Liver (tissue), 9 donors: ENCODE results near the gene GCNT1. TPM values are rescaled to one million over a fixed set of nuclear protein-coding genes. Genes with fewer than 3 reads are reported as not detected.
"Not testable (repeated sequence)": the region's sequence is repeated elsewhere in the genome, so short reads cannot be mapped to it uniquely, and the experiment has no call there.

Source experiments
- DNase-seq: peaks from one replicate; pipeline ENCODE4 v3.0.0-alpha.2; 2017; ENCODE audit warnings: low spot score
- H3K27ac ChIP-seq, 2 donors: one replicate each; pipeline ENCODE4 v1.7.0; 2013; ENCODE audit warnings: inconsistent platforms in 2 of 2, low read length in 2 of 2, control low read depth in 1 of 2, low read depth in 1 of 2, mild to moderate bottlenecking in 1 of 2
- H3K27me3 ChIP-seq, 4 donors: one replicate each; pipeline versions ENCODE4 v1.6.1 to v1.7.0; 2013; ENCODE audit warnings: low read length in 3 of 4, inconsistent platforms in 1 of 4, mild to moderate bottlenecking in 1 of 4, moderate library complexity in 1 of 4; ENCODE audit not compliant: control insufficient read depth in 4 of 4, insufficient read depth in 4 of 4
- H3K36me3 ChIP-seq, 4 donors: one replicate each; pipeline versions ENCODE4 v1.6.1 to v1.7.0; 2013; ENCODE audit warnings: low read length in 3 of 4, mild to moderate bottlenecking in 3 of 4, low read depth in 1 of 4, moderate library complexity in 1 of 4; ENCODE audit not compliant: control insufficient read depth in 4 of 4, insufficient read depth in 3 of 4
- H3K4me1 ChIP-seq, 4 donors: one replicate each; pipeline versions ENCODE4 v1.6.1 to v1.7.0; 2013; ENCODE audit warnings: low read length in 3 of 4, mild to moderate bottlenecking in 3 of 4, moderate library complexity in 1 of 4; ENCODE audit not compliant: control insufficient read depth in 4 of 4, insufficient read depth in 4 of 4
- H3K4me3 ChIP-seq, 3 donors: one replicate each; pipeline versions ENCODE4 v1.6.1 to v1.7.0; 2013; ENCODE audit warnings: low read length in 3 of 3, control low read depth in 1 of 3, low read depth in 1 of 3, mild to moderate bottlenecking in 1 of 3
- H3K9ac ChIP-seq, 2 donors: one replicate each; pipeline ENCODE4 v1.7.0; 2013; ENCODE audit warnings: low read length in 2 of 2, mild to moderate bottlenecking in 2 of 2, moderate library complexity in 2 of 2, control low read depth in 1 of 2, low read depth in 1 of 2
- H3K9me3 ChIP-seq, 4 donors: one replicate each; pipeline versions ENCODE4 v1.6.1 to v1.7.0; 2013; ENCODE audit warnings: low read length in 3 of 4; ENCODE audit not compliant: control insufficient read depth in 4 of 4
- ATF3 ChIP-seq: IDR thresholded peaks from 2 replicates; pipeline ENCODE4 v1.6.1; 2016; ENCODE audit warnings: antibody characterized with exemption
- EGR1 ChIP-seq, 2 donors: IDR thresholded peaks; 2 replicates each; pipeline ENCODE4 v1.6.1; 2016 to 2018; ENCODE audit warnings: antibody characterized with exemption in 2 of 2, low read depth in 2 of 2
- FOXA1 ChIP-seq: IDR thresholded peaks from 2 replicates; pipeline ENCODE4 v1.6.1; 2016; ENCODE audit warnings: antibody characterized with exemption
- FOXA2 ChIP-seq: IDR thresholded peaks from 2 replicates; pipeline ENCODE4 v1.6.1; 2016; ENCODE audit warnings: antibody characterized with exemption
- GABPA ChIP-seq, 2 donors: IDR thresholded peaks in 1 of 2; conservative IDR thresholded peaks in 1 of 2; 2 replicates each; pipeline ENCODE4 v1.6.1; 2016; ENCODE audit warnings: antibody characterized with exemption in 2 of 2, mild to moderate bottlenecking in 1 of 2, moderate library complexity in 1 of 2
- HNF4A ChIP-seq, 2 donors: conservative IDR thresholded peaks; 2 replicates each; pipeline ENCODE4 v1.6.1; 2016; ENCODE audit warnings: antibody characterized with exemption in 2 of 2, mild to moderate bottlenecking in 2 of 2
- HNF4G ChIP-seq: IDR thresholded peaks from 2 replicates; pipeline ENCODE4 v1.6.1; 2016; ENCODE audit warnings: antibody characterized with exemption
- JUND ChIP-seq, 2 donors: IDR thresholded peaks; 2 replicates each; pipeline ENCODE4 v1.6.1; 2016; ENCODE audit warnings: antibody characterized with exemption in 2 of 2
- NR2F2 ChIP-seq: IDR thresholded peaks from 2 replicates; pipeline ENCODE4 v1.6.1; 2016; ENCODE audit warnings: antibody characterized with exemption
- RAD21 ChIP-seq, 2 donors: IDR thresholded peaks; 2 replicates each; pipeline ENCODE4 v1.6.1; 2016; ENCODE audit warnings: antibody characterized with exemption in 2 of 2, mild to moderate bottlenecking in 2 of 2
- SP1 ChIP-seq: IDR thresholded peaks from 2 replicates; pipeline ENCODE4 v1.6.1; 2018; ENCODE audit warnings: antibody characterized with exemption, mild to moderate bottlenecking
- TAF1 ChIP-seq: conservative IDR thresholded peaks from 2 replicates; pipeline ENCODE4 v1.6.1; 2016; ENCODE audit warnings: antibody characterized with exemption, mild to moderate bottlenecking
- YY1 ChIP-seq: IDR thresholded peaks from 2 replicates; pipeline ENCODE4 v1.6.1; 2016; ENCODE audit warnings: antibody characterized with exemption, mild to moderate bottlenecking
- WGBS: extraction: QIAGEN DNeasy Blood & Tissue Kit; methylation state at CpG from one replicate; pipeline ENCODE4 v1.1.7; 2013; 5-methylcytosine and 5-hydroxymethylcytosine counted together
- polyA plus RNA-seq, 2 donors: library from polyadenylated mRNA; stranded (reverse) in 1 of 2; unstranded in 1 of 2; fragments of 200-250 nt in 1 of 2; fragments of >200 nt in 1 of 2; fragmentation: Nextera tagmentation in 1 of 2; extraction: Ambion mirVana in 1 of 2; gene quantifications; one replicate each; pipeline versions ENCODE4 v1.2.1 to v1.2.3, GENCODE V29; 2013 to 2015
- total RNA-seq, 2 donors: library from RNA; depleted of rRNA; stranded (reverse); fragments of >200 nt; gene quantifications; one replicate each; pipeline ENCODE4 v1.2.3, GENCODE V29; 2014
- TF ChIP-seq, protein P1 (sequence below): IDR thresholded peaks from 2 replicates; pipeline ENCODE4 v1.6.1; 2016; ENCODE audit warnings: antibody characterized with exemption
- TF ChIP-seq, protein P2 (sequence below): IDR thresholded peaks from 2 replicates; pipeline ENCODE4 v1.6.1; 2016; ENCODE audit warnings: antibody characterized with exemption
- TF ChIP-seq, protein P3 (sequence below): IDR thresholded peaks from 2 replicates; pipeline ENCODE4 v1.6.1; 2016; ENCODE audit warnings: antibody characterized with exemption, mild to moderate bottlenecking
- donor health status: healthy.
- donor health status: healthy.
- donor health status: healthy.
- donor health status: healthy.
- donor health status: healthy.

The GCNT1 gene
- total and polyA plus RNA-seq, 4 donors, result 0.82 to 4.3 (median 2.6) TPM

GRCh38 chr9:76521244-76521681, 62.3 kb downstream of the GCNT1 start:
- no peak overlapping the region for H3K9ac ChIP-seq
- 79% methylated on average over 6 of the region's 6 CpGs for WGBS
- H3K9me3 ChIP-seq, result no peaks in the 10 kb centered on the region
- no peaks in the 10 kb centered on the region for H3K4me1 ChIP-seq
- no peak overlapping the region for H3K4me3 ChIP-seq
- H3K27ac ChIP-seq, result no peak overlapping the region
- no peaks in the 10 kb centered on the region for H3K27me3 ChIP-seq
- DNase-seq, result no peak
- TF ChIP-seq TAF1 (no peak), FOXA1 (no peak), FOXA2 (no peak), JUND (IDR thresholded peaks at IDR 0.05) (no peak), RAD21 (IDR thresholded peaks at IDR 0.05) (no peak), NR2F2 (no peak), YY1 (no peak), GABPA (IDR thresholded peaks at IDR 0.05 in 1 of 2, conservative IDR thresholded peaks at IDR 0.05 in 1 of 2) (no peak), HNF4A (conservative IDR thresholded peaks at IDR 0.05) (no peak), ATF3 (no peak), EGR1 (IDR thresholded peaks at IDR 0.05; ENCODE audit: low read depth in 2 of 2) (no peak), SP1 (no peak), HNF4G (no peak)
- TF ChIP-seq, protein P1, sequence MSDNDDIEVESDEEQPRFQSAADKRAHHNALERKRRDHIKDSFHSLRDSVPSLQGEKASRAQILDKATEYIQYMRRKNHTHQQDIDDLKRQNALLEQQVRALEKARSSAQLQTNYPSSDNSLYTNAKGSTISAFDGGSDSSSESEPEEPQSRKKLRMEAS, result no peak
- TF ChIP-seq, protein P2, sequence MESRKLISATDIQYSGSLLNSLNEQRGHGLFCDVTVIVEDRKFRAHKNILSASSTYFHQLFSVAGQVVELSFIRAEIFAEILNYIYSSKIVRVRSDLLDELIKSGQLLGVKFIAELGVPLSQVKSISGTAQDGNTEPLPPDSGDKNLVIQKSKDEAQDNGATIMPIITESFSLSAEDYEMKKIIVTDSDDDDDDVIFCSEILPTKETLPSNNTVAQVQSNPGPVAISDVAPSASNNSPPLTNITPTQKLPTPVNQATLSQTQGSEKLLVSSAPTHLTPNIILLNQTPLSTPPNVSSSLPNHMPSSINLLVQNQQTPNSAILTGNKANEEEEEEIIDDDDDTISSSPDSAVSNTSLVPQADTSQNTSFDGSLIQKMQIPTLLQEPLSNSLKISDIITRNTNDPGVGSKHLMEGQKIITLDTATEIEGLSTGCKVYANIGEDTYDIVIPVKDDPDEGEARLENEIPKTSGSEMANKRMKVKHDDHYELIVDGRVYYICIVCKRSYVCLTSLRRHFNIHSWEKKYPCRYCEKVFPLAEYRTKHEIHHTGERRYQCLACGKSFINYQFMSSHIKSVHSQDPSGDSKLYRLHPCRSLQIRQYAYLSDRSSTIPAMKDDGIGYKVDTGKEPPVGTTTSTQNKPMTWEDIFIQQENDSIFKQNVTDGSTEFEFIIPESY, result no peak
- TF ChIP-seq, protein P3, sequence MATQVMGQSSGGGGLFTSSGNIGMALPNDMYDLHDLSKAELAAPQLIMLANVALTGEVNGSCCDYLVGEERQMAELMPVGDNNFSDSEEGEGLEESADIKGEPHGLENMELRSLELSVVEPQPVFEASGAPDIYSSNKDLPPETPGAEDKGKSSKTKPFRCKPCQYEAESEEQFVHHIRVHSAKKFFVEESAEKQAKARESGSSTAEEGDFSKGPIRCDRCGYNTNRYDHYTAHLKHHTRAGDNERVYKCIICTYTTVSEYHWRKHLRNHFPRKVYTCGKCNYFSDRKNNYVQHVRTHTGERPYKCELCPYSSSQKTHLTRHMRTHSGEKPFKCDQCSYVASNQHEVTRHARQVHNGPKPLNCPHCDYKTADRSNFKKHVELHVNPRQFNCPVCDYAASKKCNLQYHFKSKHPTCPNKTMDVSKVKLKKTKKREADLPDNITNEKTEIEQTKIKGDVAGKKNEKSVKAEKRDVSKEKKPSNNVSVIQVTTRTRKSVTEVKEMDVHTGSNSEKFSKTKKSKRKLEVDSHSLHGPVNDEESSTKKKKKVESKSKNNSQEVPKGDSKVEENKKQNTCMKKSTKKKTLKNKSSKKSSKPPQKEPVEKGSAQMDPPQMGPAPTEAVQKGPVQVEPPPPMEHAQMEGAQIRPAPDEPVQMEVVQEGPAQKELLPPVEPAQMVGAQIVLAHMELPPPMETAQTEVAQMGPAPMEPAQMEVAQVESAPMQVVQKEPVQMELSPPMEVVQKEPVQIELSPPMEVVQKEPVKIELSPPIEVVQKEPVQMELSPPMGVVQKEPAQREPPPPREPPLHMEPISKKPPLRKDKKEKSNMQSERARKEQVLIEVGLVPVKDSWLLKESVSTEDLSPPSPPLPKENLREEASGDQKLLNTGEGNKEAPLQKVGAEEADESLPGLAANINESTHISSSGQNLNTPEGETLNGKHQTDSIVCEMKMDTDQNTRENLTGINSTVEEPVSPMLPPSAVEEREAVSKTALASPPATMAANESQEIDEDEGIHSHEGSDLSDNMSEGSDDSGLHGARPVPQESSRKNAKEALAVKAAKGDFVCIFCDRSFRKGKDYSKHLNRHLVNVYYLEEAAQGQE, result no peak
- no peaks in the 10 kb centered on the region for H3K36me3 ChIP-seq

GRCh38 chr9:76521906-76522305, 62.9 kb downstream of the GCNT1 start:
- 84% methylated on average over 3 of the region's 3 CpGs for WGBS
- TF ChIP-seq GABPA (IDR thresholded peaks at IDR 0.05 in 1 of 2, conservative IDR thresholded peaks at IDR 0.05 in 1 of 2) (no peak), SP1 (no peak), JUND (IDR thresholded peaks at IDR 0.05) (no peak)
- TF ChIP-seq, protein P2, result no peak
- Histone ChIP-seq H3K9ac (no peak overlapping the region), H3K4me3 (no peak overlapping the region), H3K9me3 (no peaks in the 10 kb centered on the region), H3K27ac (no peak overlapping the region), H3K4me1 (no peaks in the 10 kb centered on the region), H3K36me3 (no peaks in the 10 kb centered on the region), H3K27me3 (no peaks in the 10 kb centered on the region)
- DNase-seq, result no peak

- not testable (repeated sequence) for DNase-seq, H3K27ac ChIP-seq, H3K27me3 ChIP-seq, H3K4me3 ChIP-seq, H3K9me3 ChIP-seq, H3K36me3 ChIP-seq, H3K4me1 ChIP-seq, H3K9ac ChIP-seq
- 87% methylated on average over 36 of the region's 36 CpGs for WGBS
These were observed 64.7 kb downstream of the GCNT1 start for GRCh38 chr9:76523617-76524200.
